ENCODE data around the gene NDUFAF4.

NDUFAF4 gene

DNA sequence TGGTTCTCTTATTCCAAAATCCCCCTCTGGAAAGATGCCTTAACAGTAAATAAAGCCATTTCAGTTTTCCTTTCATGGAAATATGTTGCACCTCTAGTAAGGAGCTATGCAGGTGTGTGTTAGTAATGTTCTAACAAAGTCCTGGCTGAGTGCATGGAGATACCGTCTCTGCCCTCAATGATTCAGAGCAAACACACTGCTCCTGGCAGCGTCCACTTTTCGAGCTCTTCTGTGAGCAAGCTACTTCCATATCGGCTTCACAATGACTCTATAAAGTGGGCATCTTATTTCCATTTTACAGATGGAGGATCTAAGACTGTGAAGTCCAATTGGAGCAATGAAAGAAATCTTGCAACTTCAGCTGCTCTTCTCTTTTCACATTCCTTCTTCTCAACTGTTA lies 30.0 kb upstream of the NDUFAF4 start:
- TF ChIP-seq GFI1B (tag by site-specific recombination; IDR thresholded peaks at IDR 0.05) (no peak), ZNF521 (tag by site-specific recombination; IDR thresholded peaks at IDR 0.05) (no peak), ZNF169 (tag by site-specific recombination; IDR thresholded peaks at IDR 0.05) (no peak), HOXD13 (CRISPR knock-in tag; IDR thresholded peaks at IDR 0.05; ENCODE audit: borderline replicate concordance) (no peak), EGR2 (tag by site-specific recombination; IDR thresholded peaks at IDR 0.05; ENCODE audit: low read depth) (no peak), ZNF311 (tag by site-specific recombination; IDR thresholded peaks at IDR 0.05; ENCODE audit: borderline replicate concordance) (no peak), ZNF701 (tag by site-specific recombination; IDR thresholded peaks at IDR 0.05) (no peak), ZNF391 (tag by site-specific recombination; IDR thresholded peaks at IDR 0.05; ENCODE audit: borderline replicate concordance, low read depth) (no peak)
- TF ChIP-seq, protein P1, sequence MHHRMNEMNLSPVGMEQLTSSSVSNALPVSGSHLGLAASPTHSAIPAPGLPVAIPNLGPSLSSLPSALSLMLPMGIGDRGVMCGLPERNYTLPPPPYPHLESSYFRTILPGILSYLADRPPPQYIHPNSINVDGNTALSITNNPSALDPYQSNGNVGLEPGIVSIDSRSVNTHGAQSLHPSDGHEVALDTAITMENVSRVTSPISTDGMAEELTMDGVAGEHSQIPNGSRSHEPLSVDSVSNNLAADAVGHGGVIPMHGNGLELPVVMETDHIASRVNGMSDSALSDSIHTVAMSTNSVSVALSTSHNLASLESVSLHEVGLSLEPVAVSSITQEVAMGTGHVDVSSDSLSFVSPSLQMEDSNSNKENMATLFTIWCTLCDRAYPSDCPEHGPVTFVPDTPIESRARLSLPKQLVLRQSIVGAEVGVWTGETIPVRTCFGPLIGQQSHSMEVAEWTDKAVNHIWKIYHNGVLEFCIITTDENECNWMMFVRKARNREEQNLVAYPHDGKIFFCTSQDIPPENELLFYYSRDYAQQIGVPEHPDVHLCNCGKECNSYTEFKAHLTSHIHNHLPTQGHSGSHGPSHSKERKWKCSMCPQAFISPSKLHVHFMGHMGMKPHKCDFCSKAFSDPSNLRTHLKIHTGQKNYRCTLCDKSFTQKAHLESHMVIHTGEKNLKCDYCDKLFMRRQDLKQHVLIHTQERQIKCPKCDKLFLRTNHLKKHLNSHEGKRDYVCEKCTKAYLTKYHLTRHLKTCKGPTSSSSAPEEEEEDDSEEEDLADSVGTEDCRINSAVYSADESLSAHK (tag by site-specific recombination; IDR thresholded peaks at IDR 0.05), result no peak
- TF ChIP-seq, protein P2, sequence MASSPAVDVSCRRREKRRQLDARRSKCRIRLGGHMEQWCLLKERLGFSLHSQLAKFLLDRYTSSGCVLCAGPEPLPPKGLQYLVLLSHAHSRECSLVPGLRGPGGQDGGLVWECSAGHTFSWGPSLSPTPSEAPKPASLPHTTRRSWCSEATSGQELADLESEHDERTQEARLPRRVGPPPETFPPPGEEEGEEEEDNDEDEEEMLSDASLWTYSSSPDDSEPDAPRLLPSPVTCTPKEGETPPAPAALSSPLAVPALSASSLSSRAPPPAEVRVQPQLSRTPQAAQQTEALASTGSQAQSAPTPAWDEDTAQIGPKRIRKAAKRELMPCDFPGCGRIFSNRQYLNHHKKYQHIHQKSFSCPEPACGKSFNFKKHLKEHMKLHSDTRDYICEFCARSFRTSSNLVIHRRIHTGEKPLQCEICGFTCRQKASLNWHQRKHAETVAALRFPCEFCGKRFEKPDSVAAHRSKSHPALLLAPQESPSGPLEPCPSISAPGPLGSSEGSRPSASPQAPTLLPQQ (tag by site-specific recombination; IDR thresholded peaks at IDR 0.05), result no peak
- TF ChIP-seq, protein P3, sequence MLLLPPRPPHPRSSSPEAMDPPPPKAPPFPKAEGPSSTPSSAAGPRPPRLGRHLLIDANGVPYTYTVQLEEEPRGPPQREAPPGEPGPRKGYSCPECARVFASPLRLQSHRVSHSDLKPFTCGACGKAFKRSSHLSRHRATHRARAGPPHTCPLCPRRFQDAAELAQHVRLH (tag by site-specific recombination; IDR thresholded peaks at IDR 0.05), result no peak
- no peak overlapping the region for H3K27ac ChIP-seq (ENCODE audit: extremely low read depth, low read depth, low read length)
- no peak overlapping the region for H3K4me3 ChIP-seq (ENCODE audit: low read depth, low read length)
- H3K36me3 ChIP-seq (ENCODE audit: control insufficient read depth in 2 of 2, insufficient read depth in 1 of 2, low read length in 2 of 2), result no peaks in the 10 kb centered on the region
- no peaks in the 10 kb centered on the region for H3K9me3 ChIP-seq (ENCODE audit: control insufficient read depth, insufficient read depth, low read depth, low read length)
- POLR2A ChIA-PET, result no interaction called here
- H3K4me1 ChIP-seq (ENCODE audit: control insufficient read depth, insufficient read depth, low read length), result peaks cover 5% of the 10 kb centered on the region; the same call in 1 of the 2 replicates
- CTCF ChIA-PET, result interaction anchor here (0.7 to 1.1 kb wide), 2 partner anchors 29 to 160 kb away, joined by 3 to 4 read pairs; no protein-coding TSS in a partner anchor

DNA sequence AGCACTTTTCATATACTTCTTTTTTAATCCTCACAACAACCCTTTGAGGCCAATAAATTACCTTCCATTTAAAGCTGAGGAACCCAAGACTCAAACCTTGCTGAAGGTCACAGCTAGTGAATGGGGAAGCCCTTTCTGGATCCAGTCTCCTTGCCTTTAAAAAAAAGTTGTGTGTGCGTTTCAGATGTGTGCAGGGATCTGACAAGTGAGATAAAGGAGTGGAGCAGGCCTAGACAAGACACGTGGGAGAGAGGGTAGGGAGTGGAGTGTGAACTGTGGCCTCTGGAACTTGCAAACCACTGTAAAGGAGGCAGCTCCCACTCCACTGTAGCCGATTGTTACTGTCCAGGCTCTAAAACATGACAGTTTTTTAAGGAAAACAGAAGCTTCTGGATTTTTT lies 28.7 kb upstream of the NDUFAF4 start:
- H3K27ac ChIP-seq (ENCODE audit: extremely low read depth, low read depth, low read length), result no peak overlapping the region
- peaks cover 5% of the 10 kb centered on the region; the same call in 1 of the 2 replicates for H3K4me1 ChIP-seq (ENCODE audit: control insufficient read depth, insufficient read depth, low read length)
- POLR2A ChIA-PET, result no interaction called here
- CTCF ChIA-PET, result interaction anchor here (0.6 kb wide), 2 partner anchors 28 to 408 kb away, joined by 3 read pairs; no protein-coding TSS in a partner anchor
- no peaks in the 10 kb centered on the region for H3K36me3 ChIP-seq (ENCODE audit: control insufficient read depth in 2 of 2, insufficient read depth in 1 of 2, low read length in 2 of 2)
- no peak overlapping the region for H3K4me3 ChIP-seq (ENCODE audit: low read depth, low read length)
- TF ChIP-seq, protein P4, sequence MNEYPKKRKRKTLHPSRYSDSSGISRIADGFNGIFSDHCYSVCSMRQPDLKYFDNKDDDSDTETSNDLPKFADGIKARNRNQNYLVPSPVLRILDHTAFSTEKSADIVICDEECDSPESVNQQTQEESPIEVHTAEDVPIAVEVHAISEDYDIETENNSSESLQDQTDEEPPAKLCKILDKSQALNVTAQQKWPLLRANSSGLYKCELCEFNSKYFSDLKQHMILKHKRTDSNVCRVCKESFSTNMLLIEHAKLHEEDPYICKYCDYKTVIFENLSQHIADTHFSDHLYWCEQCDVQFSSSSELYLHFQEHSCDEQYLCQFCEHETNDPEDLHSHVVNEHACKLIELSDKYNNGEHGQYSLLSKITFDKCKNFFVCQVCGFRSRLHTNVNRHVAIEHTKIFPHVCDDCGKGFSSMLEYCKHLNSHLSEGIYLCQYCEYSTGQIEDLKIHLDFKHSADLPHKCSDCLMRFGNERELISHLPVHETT (tag by site-specific recombination; IDR thresholded peaks at IDR 0.05), result no peak
- no peak for TF ChIP-seq TCF7L2 (IDR thresholded peaks at IDR 0.05; ENCODE audit: borderline replicate concordance, low read depth, low read length)
- no peak for TF ChIP-seq ZNF830 (tag by site-specific recombination; IDR thresholded peaks at IDR 0.05; ENCODE audit: low read depth)
- TF ChIP-seq KLF8 (tag by site-specific recombination; IDR thresholded peaks at IDR 0.05), result no peak
- TF ChIP-seq, protein P5, sequence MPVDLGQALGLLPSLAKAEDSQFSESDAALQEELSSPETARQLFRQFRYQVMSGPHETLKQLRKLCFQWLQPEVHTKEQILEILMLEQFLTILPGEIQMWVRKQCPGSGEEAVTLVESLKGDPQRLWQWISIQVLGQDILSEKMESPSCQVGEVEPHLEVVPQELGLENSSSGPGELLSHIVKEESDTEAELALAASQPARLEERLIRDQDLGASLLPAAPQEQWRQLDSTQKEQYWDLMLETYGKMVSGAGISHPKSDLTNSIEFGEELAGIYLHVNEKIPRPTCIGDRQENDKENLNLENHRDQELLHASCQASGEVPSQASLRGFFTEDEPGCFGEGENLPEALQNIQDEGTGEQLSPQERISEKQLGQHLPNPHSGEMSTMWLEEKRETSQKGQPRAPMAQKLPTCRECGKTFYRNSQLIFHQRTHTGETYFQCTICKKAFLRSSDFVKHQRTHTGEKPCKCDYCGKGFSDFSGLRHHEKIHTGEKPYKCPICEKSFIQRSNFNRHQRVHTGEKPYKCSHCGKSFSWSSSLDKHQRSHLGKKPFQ (tag by site-specific recombination; IDR thresholded peaks at IDR 0.05), result peak; percentile 71
- H3K9me3 ChIP-seq (ENCODE audit: control insufficient read depth, insufficient read depth, low read depth, low read length), result no peaks in the 10 kb centered on the region
